HepG2 (cell line): ENCODE data around the gene CRNKL1. TPM values are rescaled to one million over a fixed set of nuclear protein-coding genes. Genes with fewer than 3 reads are reported as not detected.

Experiments
- ADNP ChIP-seq: sonication (generic); formaldehyde crosslinking; IDR thresholded peaks from 2 replicates; pipeline ENCODE4 v1.4.0; 2020; ENCODE audit warnings: missing genetic modification reagents
- ATF3 ChIP-seq: sonication (generic); formaldehyde crosslinking; IDR thresholded peaks from 2 replicates; pipeline ENCODE4 v1.4.0; 2020; ENCODE audit warnings: missing genetic modification reagents
- BRCA1 ChIP-seq: sonication (generic); formaldehyde crosslinking; IDR thresholded peaks from 2 replicates; pipeline ENCODE4 v1.4.0; 2020; ENCODE audit warnings: missing genetic modification reagents
- CEBPG ChIP-seq: IDR thresholded peaks from 2 replicates; pipeline ENCODE4 v1.6.1; 2016
- DPF2 ChIP-seq: sonication (generic); formaldehyde crosslinking; IDR thresholded peaks from 2 replicates; pipeline ENCODE4 v1.4.0; 2020; ENCODE audit warnings: mild to moderate bottlenecking, low read depth, missing genetic modification reagents, borderline replicate concordance
- KLF12 ChIP-seq: sonication (generic); formaldehyde crosslinking; IDR thresholded peaks from 2 replicates; pipeline ENCODE4 v1.4.0; 2020; ENCODE audit warnings: missing genetic modification reagents, borderline replicate concordance
- MXD3 ChIP-seq: IDR thresholded peaks from 2 replicates; pipeline ENCODE4 v1.6.1; 2016; ENCODE audit warnings: mild to moderate bottlenecking, missing biosample characterization, missing genetic modification reagents
- ONECUT2 ChIP-seq: sonication (generic); formaldehyde crosslinking; IDR thresholded peaks from 2 replicates; pipeline ENCODE4 v1.4.0; 2020; ENCODE audit warnings: missing genetic modification reagents
- POLR2AphosphoS5 ChIP-seq: IDR thresholded peaks from 2 replicates; pipeline ENCODE4 v1.6.1; 2012; ENCODE audit warnings: low read depth, low read length
- STAT6 ChIP-seq: sonication (generic); formaldehyde crosslinking; IDR thresholded peaks from 2 replicates; pipeline ENCODE4 v1.4.0; 2020; ENCODE audit warnings: missing genetic modification reagents, mild to moderate bottlenecking, borderline replicate concordance
- TBX2 ChIP-seq: sonication (generic); formaldehyde crosslinking; IDR thresholded peaks from 2 replicates; pipeline ENCODE4 v1.5.0; 2020; ENCODE audit warnings: missing genetic modification reagents, mild to moderate bottlenecking, borderline replicate concordance
- TFDP1 ChIP-seq: IDR thresholded peaks from 2 replicates; pipeline ENCODE4 v1.6.1; 2016; ENCODE audit warnings: missing compliant biosample characterization, missing genetic modification reagents, borderline replicate concordance
- ZBTB46 ChIP-seq: sonication (generic); formaldehyde crosslinking; IDR thresholded peaks from 2 replicates; pipeline ENCODE4 v1.4.0; 2020; ENCODE audit warnings: mild to moderate bottlenecking, missing genetic modification reagents, borderline replicate concordance
- ZKSCAN8 ChIP-seq: IDR thresholded peaks from 2 replicates; pipeline ENCODE4 v1.6.1; 2016; ENCODE audit warnings: borderline replicate concordance, missing genetic modification reagents, missing compliant biosample characterization
- ZNF34 ChIP-seq: sonication (generic); formaldehyde crosslinking; IDR thresholded peaks from 2 replicates; pipeline ENCODE4 v1.4.0; 2020; ENCODE audit warnings: mild to moderate bottlenecking, missing genetic modification reagents, borderline replicate concordance
- ZNF501 ChIP-seq: sonication (generic); formaldehyde crosslinking; IDR thresholded peaks from 2 replicates; pipeline ENCODE4 v1.5.1; 2020; ENCODE audit warnings: mild to moderate bottlenecking, moderate library complexity, missing genetic modification reagents
- ZNF687 ChIP-seq: sonication (generic); formaldehyde crosslinking; IDR thresholded peaks from 2 replicates; pipeline ENCODE4 v1.5.1; 2020; ENCODE audit warnings: mild to moderate bottlenecking, missing genetic modification reagents, moderate library complexity
- polyA plus RNA-seq, 8 experiments: library from polyadenylated mRNA; depleted of rRNA in 3 of 8; stranded (reverse) in 7 of 8; unstranded in 1 of 8; fragments of >200 nt; fragmentation: Illumina TruSeq in 4 of 8; extraction: Trizol in 4 of 8; gene quantifications; 2 replicates each; pipeline versions ENCODE4 v1.2.1 to v1.2.3, GENCODE V29; 2011 to 2016; ENCODE audit warnings: low read depth in 4 of 8, missing spikeins in 1 of 8, mixed read lengths in 1 of 8; ENCODE audit not compliant: insufficient read depth in 1 of 8
- total RNA-seq, 5 experiments: library from RNA; depleted of rRNA; stranded (reverse); fragments of >200 nt; fragmentation: Illumina TruSeq; extraction: Trizol; gene quantifications; 2 replicates each; pipeline ENCODE4 v1.2.3, GENCODE V29; 2016; ENCODE audit warnings: low read depth in 1 of 5

The CRNKL1 gene
- total and polyA plus RNA-seq, 2 of the 13 experiments (the other 11 are each of a cell fraction or from before 2014, with no cell fraction given) = 12.3 to 64.5 TPM

GRCh38 chr20:20003031-20003954 lies 49.0 kb downstream of the CRNKL1 start (continued):
- TF ChIP-seq TFDP1 (CRISPR knock-in tag) (no peak), ZBTB46 (CRISPR knock-in tag) (no peak), ADNP (no peak), TBX2 (CRISPR knock-in tag) (0 out of 2 replicates have a peak, but pooled peaks have one; percentile 4), KLF12 (CRISPR knock-in tag) (0 out of 2 replicates have a peak, but pooled peaks have one; percentile 28), ZKSCAN8 (CRISPR knock-in tag) (no peak), CEBPG (CRISPR knock-in tag) (0 out of 2 replicates have a peak, but pooled peaks have one; percentile 10), STAT6 (CRISPR knock-in tag) (no peak), ZNF501 (CRISPR knock-in tag) (peak; percentile 69), DPF2 (peak; percentile 3; the same call in 1 of the 2 replicates), ATF3 (no peak), POLR2AphosphoS5 (no peak), ONECUT2 (CRISPR knock-in tag) (no peak), ZNF34 (CRISPR knock-in tag) (no peak), ZNF687 (CRISPR knock-in tag) (peak; percentile 20; the same call in 1 of the 2 replicates), BRCA1 (CRISPR knock-in tag) (0 out of 2 replicates have a peak, but pooled peaks have one; percentile 49), MXD3 (CRISPR knock-in tag) (0 out of 2 replicates have a peak, but pooled peaks have one; percentile 6)
